Measurements from ENCODE around the gene LRIT1.

DNA sequence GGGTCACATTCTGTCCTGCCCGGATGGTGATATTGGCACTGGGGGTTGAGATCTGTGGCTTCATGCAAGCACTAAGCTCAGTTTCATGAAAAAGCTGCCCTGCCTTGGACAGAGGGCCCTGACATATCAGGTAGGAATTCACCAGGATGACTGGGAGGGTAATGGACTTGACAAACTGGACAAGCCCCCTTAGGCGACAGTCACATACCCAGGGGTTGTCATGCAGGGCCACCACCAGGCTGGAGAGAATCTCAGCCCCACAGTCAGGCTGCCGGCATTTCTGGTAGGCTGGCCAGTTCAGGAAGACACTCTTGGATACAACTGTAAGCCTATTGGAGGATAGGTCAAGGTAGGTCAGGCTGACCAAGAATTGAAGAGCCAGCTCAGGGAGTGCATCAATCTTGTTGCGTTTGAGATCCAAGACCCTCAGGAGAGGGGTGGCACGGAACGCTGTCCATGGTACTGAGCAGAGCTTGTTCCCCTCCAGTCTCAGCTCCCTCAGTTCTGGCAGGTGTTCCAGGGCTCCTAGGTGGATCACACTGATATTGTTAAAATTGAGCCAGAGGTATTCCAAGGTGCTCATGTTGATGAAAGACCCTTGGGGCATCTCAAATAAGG is 16.8 kb downstream of the LRIT1 start:
- TF ChIP-seq CSRNP3 (CRISPR knock-in tag; IDR thresholded peaks at IDR 0.05): no peak
- TF ChIP-seq, protein P1, sequence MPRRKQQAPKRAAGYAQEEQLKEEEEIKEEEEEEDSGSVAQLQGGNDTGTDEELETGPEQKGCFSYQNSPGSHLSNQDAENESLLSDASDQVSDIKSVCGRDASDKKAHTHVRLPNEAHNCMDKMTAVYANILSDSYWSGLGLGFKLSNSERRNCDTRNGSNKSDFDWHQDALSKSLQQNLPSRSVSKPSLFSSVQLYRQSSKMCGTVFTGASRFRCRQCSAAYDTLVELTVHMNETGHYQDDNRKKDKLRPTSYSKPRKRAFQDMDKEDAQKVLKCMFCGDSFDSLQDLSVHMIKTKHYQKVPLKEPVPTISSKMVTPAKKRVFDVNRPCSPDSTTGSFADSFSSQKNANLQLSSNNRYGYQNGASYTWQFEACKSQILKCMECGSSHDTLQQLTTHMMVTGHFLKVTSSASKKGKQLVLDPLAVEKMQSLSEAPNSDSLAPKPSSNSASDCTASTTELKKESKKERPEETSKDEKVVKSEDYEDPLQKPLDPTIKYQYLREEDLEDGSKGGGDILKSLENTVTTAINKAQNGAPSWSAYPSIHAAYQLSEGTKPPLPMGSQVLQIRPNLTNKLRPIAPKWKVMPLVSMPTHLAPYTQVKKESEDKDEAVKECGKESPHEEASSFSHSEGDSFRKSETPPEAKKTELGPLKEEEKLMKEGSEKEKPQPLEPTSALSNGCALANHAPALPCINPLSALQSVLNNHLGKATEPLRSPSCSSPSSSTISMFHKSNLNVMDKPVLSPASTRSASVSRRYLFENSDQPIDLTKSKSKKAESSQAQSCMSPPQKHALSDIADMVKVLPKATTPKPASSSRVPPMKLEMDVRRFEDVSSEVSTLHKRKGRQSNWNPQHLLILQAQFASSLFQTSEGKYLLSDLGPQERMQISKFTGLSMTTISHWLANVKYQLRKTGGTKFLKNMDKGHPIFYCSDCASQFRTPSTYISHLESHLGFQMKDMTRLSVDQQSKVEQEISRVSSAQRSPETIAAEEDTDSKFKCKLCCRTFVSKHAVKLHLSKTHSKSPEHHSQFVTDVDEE (CRISPR knock-in tag; IDR thresholded peaks at IDR 0.05): no peak
- TF ChIP-seq, protein P2, sequence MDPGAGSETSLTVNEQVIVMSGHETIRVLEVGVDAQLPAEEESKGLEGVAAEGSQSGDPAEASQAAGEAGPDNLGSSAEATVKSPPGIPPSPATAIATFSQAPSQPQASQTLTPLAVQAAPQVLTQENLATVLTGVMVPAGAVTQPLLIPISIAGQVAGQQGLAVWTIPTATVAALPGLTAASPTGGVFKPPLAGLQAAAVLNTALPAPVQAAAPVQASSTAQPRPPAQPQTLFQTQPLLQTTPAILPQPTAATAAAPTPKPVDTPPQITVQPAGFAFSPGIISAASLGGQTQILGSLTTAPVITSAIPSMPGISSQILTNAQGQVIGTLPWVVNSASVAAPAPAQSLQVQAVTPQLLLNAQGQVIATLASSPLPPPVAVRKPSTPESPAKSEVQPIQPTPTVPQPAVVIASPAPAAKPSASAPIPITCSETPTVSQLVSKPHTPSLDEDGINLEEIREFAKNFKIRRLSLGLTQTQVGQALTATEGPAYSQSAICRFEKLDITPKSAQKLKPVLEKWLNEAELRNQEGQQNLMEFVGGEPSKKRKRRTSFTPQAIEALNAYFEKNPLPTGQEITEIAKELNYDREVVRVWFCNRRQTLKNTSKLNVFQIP (CRISPR knock-in tag; IDR thresholded peaks at IDR 0.05; ENCODE audit: borderline replicate concordance, low read depth): no peak
- no peak for TF ChIP-seq CSDC2 (CRISPR knock-in tag; IDR thresholded peaks at IDR 0.05)
- no peak for TF ChIP-seq ZC3H10 (CRISPR knock-in tag; IDR thresholded peaks at IDR 0.05)
- no peak for TF ChIP-seq RARB (CRISPR knock-in tag; IDR thresholded peaks at IDR 0.05)
- TF ChIP-seq, protein P3, sequence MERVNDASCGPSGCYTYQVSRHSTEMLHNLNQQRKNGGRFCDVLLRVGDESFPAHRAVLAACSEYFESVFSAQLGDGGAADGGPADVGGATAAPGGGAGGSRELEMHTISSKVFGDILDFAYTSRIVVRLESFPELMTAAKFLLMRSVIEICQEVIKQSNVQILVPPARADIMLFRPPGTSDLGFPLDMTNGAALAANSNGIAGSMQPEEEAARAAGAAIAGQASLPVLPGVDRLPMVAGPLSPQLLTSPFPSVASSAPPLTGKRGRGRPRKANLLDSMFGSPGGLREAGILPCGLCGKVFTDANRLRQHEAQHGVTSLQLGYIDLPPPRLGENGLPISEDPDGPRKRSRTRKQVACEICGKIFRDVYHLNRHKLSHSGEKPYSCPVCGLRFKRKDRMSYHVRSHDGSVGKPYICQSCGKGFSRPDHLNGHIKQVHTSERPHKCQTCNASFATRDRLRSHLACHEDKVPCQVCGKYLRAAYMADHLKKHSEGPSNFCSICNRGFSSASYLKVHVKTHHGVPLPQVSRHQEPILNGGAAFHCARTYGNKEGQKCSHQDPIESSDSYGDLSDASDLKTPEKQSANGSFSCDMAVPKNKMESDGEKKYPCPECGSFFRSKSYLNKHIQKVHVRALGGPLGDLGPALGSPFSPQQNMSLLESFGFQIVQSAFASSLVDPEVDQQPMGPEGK (CRISPR knock-in tag; IDR thresholded peaks at IDR 0.05; ENCODE audit: borderline replicate concordance): no peak
- no peak for TF ChIP-seq ISL1 (CRISPR knock-in tag; IDR thresholded peaks at IDR 0.05)
- no peak for TF ChIP-seq ZNF565 (CRISPR knock-in tag; conservative IDR thresholded peaks at IDR 0.05; ENCODE audit: low read depth)
- TF ChIP-seq GLIS3 (CRISPR knock-in tag; IDR thresholded peaks at IDR 0.05): no peak
- no peak for TF ChIP-seq OSR1 (CRISPR knock-in tag; IDR thresholded peaks at IDR 0.05)
- no peak for TF ChIP-seq ZFP30 (CRISPR knock-in tag; IDR thresholded peaks at IDR 0.05)
- no peak for TF ChIP-seq ZNF8 (CRISPR knock-in tag; IDR thresholded peaks at IDR 0.05)
- TF ChIP-seq ZNF70 (CRISPR knock-in tag; IDR thresholded peaks at IDR 0.05): no peak
